Activated CD4-positive, alpha-beta T cell treated with anti-CD3 and anti-CD28 coated beads for 4 hours (primary cell): ENCODE data around the gene NRROS.
"Not testable (repeated sequence)": the region's sequence is repeated elsewhere in the genome, so short reads cannot be mapped to it uniquely, and the experiment has no call there.

Source experiments
- DNase-seq, 2 donors: peaks; one replicate each; pipeline ENCODE4 v3.0.0-alpha.2; 2020

The NRROS gene

GRCh38 chr3:196625331-196625730 is 14.2 kb upstream of the NRROS start:
- DNase-seq = no peak

- no peak for DNase-seq
These were observed 11.6 kb upstream of the NRROS start for GRCh38 chr3:196627918-196628231.

GRCh38 chr3:196629228-196629627 is 10.3 kb upstream of the NRROS start:
- no peak for DNase-seq

- peak; percentile 36 to 51 for DNase-seq
These were observed 7.8 kb upstream of the NRROS start for GRCh38 chr3:196631682-196632045.

GRCh38 chr3:196632046-196632751 is 7.3 kb upstream of the NRROS start:
- DNase-seq = peak; percentile 75 to 79

- no peak for DNase-seq
These were observed 5.8 kb upstream of the NRROS start for GRCh38 chr3:196633555-196634151.

GRCh38 chr3:196634224-196634623 is 5.3 kb upstream of the NRROS start:
- no peak for DNase-seq

GRCh38 chr3:196634829-196635228 is 4.7 kb upstream of the NRROS start:
- no peak for DNase-seq

- no peak for DNase-seq
These were observed 2.8 kb upstream of the NRROS start for GRCh38 chr3:196636369-196637349.

- DNase-seq = not testable (repeated sequence)
These were observed 1.6 kb upstream of the NRROS start for GRCh38 chr3:196637941-196638340.

- no peak for DNase-seq
These were observed 522 bp upstream of the NRROS start for GRCh38 chr3:196638861-196639482.

GRCh38 chr3:196640297-196641018 is 964 bp downstream of the NRROS start:
- peak in 1 of 2 donors; percentile 25 for DNase-seq

GRCh38 chr3:196641333-196642054 is 2.0 kb downstream of the NRROS start:
- peak; percentile 54 to 57 for DNase-seq

GRCh38 chr3:196642434-196642833 is 2.9 kb downstream of the NRROS start:
- DNase-seq = no peak

- peak in 1 of 2 donors; percentile 31 for DNase-seq
These were observed 3.8 kb downstream of the NRROS start for GRCh38 chr3:196643201-196643749.

- no peak for DNase-seq
These were observed 4.3 kb downstream of the NRROS start for GRCh38 chr3:196643761-196644160.

GRCh38 chr3:196645096-196645495 is 5.6 kb downstream of the NRROS start:
- no peak for DNase-seq

- no peak for DNase-seq
These were observed 6.6 kb downstream of the NRROS start for GRCh38 chr3:196645897-196646665.

GRCh38 chr3:196646666-196647216 is 7.2 kb downstream of the NRROS start:
- DNase-seq = no peak

GRCh38 chr3:196650740-196651311 is 11.3 kb downstream of the NRROS start:
- no peak for DNase-seq
